C1 segment of cervical spinal cord (tissue), 14 donors: ENCODE data around the gene PARD3B.

ENCODE experiments used
- DNase-seq, 14 donors: peaks; one replicate each; lab custom pipeline; 2025; lab: John Stamatoyannopoulos, UW

PARD3B gene

DNA sequence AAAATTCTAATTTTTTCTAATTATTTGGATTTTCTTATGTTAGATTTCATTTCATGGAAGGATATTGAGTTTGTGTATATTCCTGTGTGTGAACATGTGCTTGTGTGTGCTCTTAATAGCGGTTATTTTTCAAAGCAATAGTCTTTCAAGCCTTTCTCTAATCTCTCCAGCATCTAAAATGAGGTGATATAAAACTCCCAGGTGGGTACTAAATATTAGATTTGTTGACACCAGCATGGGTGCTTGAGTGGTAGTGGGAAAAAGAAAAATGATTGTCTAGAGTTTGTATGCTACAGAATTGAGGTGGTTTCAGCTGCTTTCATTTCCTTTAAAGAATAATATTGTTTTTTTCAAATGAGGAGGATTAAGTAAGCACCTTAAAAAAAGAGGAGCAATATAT is 296.8 kb downstream of the PARD3B start:
- DNase-seq: no peak

DNA sequence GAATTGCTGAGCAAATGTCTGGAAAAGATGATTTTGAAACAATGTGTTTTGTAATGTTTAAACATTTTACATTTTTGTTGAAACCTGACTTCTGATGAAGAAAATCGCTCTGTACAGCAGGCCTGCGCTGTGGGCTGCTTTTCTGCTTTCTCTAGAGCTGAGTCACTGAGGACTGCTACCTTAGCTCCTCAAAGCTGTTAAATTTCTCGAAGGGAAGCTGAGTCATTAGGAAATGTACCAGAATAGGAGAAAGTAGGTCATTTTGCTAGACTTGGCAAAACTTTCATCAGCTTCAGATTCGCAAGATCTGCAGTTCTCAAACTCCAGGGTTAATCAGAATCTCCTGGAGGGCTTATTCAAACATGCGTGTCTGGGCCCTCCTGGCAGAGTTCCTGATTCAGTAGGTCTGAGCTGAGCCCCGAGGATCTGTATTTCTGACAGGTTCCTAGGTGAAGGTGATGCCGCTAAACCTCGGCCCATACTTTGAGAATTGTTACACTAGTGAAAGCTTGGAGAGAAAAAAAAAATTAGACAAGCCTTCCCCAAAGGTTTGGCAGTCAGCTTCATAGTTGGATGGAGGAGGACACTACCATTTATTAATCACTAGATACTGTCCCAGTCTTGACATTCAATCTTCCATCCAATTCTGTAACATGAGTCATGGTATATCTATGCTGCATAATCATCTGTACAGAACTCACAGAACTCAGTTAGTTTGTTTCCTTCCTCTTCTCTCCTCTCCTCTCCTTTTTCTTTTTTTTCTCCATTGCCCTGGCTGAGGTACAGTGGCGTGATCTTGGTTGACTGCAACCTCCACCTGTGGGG is 297.6 kb downstream of the PARD3B start:
- peak in 2 of 14 donors; percentile 0 to 2 for DNase-seq

DNA sequence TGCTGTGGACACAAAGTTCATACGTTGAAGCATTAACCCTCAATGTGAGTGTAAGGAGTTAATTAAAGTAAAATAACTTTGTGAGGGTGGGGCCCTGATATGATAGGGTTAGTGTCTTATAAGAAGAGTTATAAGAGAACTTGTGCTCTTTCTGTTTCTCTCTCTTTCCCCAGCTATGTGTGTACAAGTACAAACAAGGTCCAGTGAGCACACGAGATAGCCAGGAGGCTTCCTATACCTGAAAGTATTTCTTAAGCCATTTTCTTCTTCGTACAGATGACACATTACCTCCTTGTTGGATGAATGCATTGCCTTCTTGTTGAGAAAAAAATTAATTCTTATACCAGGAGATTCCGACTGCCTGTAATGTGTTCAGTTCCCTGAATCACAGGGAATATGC is 301.2 kb downstream of the PARD3B start:
- no peak for DNase-seq

DNA sequence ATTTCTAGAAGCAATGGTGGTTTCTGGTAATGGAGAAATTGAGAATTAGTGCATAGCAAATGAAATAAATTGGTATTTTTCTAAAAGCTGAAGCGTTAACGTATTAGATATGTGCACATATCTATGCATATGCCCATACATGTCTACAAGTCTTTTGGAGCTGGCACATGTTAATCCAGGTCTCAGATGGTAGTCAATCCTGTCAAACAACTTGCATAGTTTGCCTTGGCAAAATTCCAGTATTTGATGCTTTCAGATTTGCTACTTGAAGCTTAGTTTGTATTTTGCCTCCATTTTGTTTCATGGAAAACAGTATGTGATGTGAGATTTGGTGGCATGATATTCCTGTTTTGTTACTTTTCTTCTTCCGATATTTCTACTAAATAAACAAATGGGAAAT is 304.6 kb downstream of the PARD3B start:
- no peak for DNase-seq

DNA sequence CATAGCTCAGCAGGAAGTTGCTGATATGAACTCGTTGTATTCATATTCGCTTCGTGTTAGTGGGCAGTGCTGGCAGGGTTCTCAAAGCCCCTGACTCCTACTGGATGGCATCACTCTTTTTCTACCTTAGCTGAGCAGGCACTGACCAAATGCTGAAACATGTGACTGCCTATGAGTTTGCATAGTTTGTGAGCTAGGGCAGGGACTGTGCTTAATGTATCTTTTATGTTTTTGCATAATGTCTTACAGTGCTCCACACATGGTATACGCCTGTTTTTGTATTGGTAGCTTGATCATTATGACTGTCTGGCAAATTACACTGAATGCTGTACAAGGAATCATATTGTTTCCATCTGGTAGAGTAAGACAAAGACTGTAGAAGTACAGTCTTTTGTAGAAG is 305.3 kb downstream of the PARD3B start:
- DNase-seq: no peak

DNA sequence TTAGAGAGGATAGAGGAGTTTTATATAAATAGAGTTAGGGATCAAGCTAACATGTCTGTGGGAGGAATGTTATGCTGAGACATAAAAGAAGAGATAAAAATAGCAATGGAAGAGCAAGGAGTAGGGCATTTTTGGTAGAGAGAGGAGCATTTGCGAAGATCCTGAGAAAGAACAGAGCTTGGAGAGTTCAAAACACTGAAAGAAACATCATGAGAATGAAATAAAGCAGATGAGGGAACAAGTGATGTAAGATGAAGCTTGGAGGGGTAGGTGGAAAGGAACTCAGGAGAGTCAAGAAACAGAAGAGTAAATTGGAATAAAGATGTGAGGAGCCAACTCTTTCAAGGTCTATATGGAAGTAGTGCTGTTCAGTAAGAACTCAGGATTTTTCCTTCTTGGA is 308.6 kb downstream of the PARD3B start:
- DNase-seq: no peak

DNA sequence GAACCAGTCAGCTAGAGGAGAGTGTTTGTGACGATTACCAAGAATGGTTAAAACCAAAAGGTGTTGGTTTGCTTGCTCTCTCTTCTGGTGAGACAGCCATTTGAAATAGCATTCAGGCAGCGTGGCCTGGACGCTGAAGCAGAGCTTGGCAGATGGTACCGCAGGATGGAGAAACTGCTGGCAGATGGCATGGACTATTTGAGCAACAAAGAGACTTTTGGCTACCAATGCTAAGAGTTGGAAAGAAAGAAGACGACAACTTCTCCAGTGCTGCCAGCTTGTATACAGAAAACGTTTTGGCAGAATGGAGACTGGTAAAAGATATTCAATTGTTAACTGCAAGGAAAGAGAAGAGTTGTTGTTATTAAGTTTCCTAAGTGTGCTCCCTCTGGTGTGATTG is 315.0 kb downstream of the PARD3B start:
- DNase-seq: peak in 9 of 14 donors; percentile 6 to 70 (median 21)

DNA sequence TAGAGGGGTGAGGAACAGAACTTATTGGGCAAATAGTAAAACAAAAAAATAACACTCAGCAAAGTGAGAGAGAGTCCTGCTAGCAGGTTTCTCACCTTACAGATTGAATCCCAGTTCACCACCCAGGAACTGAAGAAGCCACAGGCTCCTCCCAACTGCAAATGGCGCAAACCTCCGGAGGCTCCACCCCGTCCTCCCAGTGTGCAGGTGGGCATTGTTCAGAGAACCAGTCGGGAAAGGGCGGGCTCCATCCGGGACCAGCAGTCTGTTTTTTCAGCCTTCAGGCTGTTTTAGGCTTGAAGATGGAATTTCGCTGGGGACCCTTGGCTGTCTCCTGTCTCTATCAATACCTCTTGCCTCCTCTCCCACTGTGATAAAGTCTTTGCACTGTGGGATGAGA is 317.5 kb downstream of the PARD3B start:
- DNase-seq: no peak

DNA sequence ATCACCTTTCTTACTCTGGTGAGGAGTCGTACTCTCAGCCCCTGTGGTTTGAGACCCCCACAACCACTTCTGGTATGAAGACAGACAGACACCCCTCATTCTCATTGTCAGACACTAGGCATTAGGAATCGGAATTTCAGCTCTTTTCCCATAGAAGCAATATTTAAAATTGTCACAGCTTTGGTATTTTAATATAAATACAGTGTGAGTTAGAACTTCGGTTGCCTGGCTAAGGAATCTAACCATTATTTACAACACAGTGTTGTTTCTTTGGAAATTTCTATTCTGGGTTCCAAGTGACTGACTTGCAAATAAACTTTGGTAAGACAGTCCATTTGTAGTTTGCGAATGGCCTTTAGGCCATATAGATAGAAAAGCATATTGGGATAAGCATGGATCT is 318.1 kb downstream of the PARD3B start:
- no peak for DNase-seq

DNA sequence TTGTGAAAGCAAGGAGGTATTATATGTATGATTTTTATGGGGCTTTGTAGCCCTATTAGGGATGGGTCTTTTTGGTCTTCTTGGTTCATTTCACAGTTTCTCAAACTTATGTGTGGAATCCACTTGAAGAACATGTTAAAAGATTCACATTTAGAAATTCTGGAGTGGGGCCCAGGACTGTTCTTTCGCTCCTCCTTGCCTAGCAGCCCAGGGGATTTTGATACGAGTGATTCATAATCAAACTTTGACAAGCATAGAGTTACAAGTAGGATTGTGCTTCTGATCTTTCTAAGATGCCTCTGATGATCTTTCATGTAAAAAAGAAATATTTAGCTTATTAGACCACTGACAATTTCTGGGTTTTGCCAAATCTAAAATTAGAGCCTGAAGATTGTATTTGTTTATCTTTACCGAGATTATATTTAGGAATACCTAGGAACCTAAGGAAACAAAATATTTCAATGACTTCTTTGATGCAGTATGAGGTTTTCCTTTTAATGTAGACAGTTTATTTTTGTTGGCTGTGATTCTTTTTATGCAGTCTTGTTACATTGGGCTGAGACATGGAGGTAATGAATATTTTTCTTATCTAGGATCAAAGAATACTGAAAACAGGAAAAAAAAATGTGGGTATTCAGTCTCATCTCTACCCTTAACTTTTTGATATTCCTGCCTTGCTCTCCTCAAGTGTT is 324.0 kb downstream of the PARD3B start:
- DNase-seq: no peak

DNA sequence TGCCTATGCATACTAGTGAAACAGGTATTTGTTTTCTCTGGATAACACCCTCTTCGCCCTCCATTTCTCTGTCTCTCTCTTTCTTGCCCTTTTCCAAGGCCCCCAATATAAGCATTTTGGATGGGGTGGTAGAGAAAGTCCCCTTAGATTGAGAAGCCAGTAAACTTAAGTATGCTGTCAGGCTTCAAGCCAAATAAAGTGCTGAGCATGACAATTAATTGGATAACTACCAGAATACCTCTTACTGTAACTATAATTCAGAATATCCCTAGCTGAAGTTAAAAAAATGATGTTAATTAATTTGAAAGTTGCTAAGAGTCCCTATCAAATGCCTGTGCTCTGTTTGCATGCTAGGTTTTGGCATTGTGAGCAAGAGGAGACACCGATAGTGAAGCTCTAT is 324.8 kb downstream of the PARD3B start:
- DNase-seq: no peak

DNA sequence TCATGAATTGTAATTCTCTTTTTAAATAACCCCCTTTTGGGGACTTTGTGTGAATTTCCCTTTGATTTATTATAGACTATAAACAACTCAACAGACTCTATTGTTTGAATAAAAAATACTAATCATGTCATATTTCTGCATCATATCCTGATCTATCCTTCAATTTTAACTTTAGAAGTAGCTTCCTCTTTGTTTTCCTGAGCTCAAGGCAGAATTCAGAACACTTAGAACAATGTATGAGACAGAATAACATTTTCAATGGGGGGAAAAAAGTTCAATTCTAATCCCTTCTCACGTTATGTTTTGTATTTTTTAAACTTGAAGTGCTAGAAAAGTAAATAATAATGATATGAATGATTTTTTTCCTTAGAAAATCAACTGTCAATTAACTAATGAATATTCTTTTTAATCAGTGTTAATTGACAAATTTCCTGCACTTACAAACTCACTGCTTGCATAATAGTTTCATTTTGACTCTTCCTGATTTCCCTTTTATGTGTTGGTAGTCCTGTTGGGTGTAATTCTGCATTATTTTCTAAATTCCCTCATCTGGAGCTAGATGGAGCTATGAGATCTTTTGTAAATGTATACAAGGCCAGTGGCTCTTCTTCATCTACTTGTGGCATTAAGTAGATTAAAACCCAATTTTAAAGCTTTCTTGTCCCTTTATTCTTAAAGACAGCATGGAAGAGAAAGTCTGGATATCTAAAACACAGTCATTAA is 326.1 kb downstream of the PARD3B start:
- DNase-seq: no peak

DNA sequence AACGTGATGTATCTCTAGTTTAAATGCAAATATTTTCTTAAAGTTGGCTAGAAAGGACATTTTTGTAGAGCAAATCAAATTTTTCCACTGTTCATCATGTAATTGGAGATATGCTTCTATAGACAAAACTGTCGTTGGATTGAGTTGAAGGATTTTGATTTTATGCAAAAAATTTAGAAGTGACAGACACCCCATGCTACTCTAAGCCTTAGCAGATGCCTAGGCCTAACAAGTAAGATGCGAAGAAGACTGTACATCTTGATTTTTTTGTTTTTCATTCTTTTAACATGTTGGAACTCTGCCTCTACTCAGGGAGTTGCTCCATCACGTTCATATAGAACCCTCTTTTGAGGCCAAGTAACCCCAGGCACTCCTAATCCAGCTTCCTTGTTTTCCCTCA is 331.0 kb downstream of the PARD3B start:
- no peak for DNase-seq

DNA sequence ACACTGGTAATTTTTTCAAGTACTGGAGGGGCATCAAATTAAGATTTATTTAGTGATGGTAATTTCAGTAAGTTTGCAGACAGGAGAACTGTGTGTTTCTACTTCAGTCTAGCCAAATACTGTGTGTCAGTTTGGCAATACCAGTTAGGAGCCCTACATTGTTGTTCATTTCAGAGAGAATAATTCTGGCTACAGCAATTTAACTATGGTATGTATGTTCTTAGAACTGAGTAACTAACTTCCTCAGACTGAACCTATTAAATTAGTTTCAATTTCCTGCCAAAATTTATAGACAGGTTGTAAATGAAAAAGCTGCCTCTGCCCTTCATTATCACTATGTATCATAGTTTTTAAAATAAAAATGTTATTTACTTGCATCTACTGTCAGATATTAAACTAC is 332.4 kb downstream of the PARD3B start:
- no peak for DNase-seq

DNA sequence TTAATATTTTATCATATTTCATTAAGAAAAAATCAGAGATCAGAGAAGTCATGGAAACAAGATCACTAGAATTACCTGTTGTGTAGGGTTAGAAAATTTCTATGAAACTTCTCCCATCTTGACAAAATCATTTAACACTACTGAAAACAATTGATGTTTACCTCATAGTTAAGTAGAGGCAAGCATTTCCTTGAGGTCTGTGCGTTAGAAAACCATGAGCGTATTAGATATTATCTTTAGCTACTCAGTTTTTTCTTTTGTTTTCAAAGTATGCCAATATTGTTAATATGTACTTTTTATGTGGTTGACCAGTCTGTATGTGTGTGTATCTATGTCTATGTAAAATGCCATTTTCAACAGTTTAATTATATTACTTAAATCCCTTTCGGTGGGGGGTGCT is 335.7 kb downstream of the PARD3B start:
- no peak for DNase-seq

DNA sequence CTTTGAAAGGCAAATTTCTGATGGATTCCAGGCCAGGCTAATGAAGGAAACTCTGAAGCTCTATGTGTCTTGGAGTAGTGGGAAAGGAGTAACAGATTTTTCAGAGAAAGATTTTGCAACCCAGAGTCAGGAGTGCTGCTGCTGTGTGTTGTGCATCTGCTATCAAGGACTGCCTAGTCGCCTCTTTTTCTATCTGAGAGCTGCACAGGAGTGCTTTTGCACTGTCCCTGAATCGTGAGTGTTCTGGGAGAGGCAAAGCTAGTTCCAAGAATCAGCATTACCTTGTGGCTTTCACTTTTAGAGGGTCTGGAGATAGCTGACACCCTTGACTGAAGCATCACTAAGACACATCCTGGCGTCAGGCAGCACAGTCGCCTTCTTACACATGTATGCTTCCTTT is 336.4 kb downstream of the PARD3B start:
- no peak for DNase-seq

DNA sequence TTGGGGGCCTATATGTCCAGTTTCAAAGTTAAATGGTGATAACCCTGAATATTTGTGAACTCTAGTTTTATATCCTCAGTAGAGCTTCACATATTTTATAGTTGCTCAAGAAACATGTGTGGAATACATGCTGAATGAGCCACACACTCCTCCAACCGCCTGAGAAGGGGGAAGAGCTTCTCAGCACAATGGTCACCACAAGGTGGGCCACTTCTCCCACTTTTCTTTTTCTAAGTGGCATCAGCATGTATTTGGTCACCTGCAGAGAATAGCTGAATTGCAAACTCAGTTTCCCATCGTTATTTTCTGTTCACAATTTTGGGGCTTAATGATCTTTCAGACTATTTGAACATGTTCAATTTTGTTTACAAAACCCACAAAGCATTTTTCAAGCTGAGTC is 340.5 kb downstream of the PARD3B start:
- DNase-seq: no peak

DNA sequence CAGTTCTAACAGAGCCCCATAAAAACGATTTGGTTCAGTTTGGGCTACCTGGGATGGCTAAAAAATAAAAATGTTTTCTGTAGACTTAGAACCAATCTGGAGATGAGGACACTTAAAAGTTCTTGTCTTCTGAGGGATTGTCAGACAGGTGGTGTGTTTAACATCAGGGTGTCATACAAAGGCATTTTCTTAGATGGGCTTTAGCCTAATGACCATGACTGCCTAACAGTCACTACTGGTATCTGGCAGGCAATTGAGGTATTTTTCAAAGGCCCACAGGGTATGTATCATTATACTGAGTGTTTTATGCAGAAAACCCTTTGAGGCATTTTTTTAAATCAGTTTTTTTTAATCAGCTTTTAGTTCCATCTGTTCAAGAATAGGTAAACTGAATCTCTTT is 341.4 kb downstream of the PARD3B start:
- no peak for DNase-seq

DNA sequence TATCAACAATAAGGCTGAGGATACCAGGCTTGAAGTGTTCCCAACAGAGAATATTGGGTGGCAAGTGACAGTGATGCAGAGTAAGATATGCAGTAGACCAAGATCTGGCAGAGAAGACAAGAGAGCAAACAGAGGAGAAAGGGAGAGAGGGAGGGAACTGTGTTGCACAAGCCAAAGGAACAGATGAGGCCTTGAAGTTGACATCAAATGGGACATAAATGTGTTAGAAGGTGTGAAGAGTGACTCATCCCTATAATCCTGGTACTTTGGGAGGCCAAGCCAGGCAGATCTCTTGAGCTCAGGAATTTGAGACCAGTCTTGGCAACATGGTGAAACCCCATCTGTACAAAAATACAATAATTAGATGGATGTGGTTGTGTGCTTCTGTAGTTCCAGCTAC is 342.9 kb downstream of the PARD3B start:
- DNase-seq: no peak

DNA sequence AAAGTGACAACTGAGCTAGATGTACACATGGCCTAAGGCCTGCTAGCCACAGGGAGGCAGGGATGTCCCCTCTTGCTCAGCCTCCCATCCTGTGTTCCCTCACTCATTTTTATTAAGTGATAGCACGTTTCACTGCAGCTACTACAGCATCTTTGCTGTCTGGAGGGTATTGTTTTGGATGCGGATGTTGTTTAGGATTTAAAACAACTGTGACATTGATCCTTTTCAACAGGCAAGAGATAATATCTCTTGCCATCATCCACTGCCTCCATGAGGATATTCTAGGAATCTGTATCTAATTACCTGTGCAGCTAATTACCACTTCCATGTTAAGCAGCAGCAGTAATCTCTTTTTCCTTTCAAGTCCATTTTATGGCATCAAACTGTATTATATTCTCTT is 345.4 kb downstream of the PARD3B start:
- no peak for DNase-seq

DNA sequence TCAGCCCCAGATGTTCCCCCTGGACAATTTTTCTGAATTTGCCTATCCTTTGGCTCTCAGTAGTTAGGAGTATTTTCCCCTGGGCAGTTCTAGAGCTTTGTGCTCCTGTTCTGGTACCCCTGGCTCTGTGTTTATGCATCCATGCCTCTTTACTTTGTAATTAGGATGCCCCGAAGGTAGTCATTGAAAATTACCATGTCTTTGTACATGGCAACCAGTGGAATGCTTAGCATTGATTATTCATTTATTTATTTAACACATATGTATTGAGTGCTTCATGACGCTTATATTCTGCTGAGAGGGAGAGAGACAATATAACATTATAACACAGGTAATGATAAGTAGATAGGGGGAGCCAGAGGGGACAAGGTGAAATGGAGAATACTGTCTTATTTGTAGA is 346.5 kb downstream of the PARD3B start:
- DNase-seq: no peak

DNA sequence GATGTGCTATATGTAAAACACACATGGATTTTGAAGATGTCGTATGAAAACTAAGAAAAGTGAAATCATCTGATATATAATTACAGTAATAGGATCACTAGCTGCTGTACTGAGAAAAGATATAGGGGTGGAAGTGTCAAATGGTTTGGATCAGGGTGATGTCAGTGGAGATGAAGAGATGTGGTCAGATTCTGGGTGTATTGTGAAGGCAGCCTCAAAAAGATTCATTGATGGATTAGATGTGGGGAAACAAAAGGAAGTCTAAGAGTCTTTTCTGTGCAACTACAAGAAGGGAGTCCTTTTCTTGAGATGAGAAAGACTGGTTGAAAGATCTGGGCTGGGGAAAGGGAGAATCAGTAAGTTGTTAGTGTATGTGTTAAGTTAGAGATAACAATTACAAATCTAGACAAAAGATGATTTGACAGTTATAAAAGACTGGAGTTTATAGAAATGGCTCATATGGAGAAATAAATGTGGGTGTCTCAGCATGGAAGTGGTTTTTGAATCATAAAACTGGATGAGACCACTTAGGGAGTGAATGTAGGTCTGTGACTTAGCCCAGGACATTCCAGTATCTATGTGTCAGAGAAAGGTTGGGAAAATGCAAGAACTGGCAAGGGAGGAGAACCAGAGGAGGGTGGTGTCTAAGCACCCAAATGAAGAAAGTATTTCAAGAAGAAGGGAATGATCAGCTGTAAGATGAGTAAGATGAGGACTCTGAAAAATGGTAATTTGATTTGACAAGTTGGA is 347.4 kb downstream of the PARD3B start:
- no peak for DNase-seq
